ENCODE results near the gene TRIM56.
"Not testable (repeated sequence)": the region's sequence is repeated elsewhere in the genome, so short reads cannot be mapped to it uniquely, and the experiment has no call there.

TRIM56 gene

DNA sequence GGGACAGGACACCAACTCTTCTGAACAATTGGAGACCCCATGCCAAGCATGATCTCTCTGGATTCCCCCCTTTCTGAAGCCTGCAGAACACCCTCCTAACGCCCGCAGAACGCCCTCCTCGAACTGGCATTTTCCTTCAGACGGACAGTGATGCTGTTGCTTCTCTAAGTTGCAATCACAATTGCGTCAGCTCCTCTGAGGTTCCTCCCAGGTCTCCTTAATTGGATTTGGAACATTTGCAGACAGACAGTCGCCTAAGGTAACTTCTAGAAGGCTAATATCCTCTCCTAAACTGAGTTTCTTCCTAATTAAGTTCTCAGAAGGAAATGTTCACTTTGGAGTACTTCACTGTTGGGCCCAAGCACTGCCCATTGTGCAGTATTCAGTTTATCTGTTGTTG is 21.1 kb downstream of the TRIM56 start:
- TF ChIP-seq, protein P1, sequence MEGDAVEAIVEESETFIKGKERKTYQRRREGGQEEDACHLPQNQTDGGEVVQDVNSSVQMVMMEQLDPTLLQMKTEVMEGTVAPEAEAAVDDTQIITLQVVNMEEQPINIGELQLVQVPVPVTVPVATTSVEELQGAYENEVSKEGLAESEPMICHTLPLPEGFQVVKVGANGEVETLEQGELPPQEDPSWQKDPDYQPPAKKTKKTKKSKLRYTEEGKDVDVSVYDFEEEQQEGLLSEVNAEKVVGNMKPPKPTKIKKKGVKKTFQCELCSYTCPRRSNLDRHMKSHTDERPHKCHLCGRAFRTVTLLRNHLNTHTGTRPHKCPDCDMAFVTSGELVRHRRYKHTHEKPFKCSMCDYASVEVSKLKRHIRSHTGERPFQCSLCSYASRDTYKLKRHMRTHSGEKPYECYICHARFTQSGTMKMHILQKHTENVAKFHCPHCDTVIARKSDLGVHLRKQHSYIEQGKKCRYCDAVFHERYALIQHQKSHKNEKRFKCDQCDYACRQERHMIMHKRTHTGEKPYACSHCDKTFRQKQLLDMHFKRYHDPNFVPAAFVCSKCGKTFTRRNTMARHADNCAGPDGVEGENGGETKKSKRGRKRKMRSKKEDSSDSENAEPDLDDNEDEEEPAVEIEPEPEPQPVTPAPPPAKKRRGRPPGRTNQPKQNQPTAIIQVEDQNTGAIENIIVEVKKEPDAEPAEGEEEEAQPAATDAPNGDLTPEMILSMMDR (conservative IDR thresholded peaks at IDR 0.05; ENCODE audit: low read depth), result no peak
- POLR2A ChIA-PET (ENCODE audit: low non-redundant PET), result no interaction called here
- CTCF ChIA-PET, result no interaction called here
- DNase-seq (ENCODE audit: low spot score), result no peak
- no peak overlapping the region for H3K27ac ChIP-seq

- ChIA-PET POLR2A (ENCODE audit: low non-redundant PET) (interaction anchor here (0.5 to 1.0 kb wide), 3 partner anchors 10 to 74 kb away, joined by 3 to 7 read pairs (median 4); partner anchors contain the start of gene SERPINE1), CTCF (no interaction called here)
- TF ChIP-seq, protein P1 (conservative IDR thresholded peaks at IDR 0.05; ENCODE audit: low read depth), result no peak
- no peak for DNase-seq (ENCODE audit: low spot score)
- peak overlapping the region; percentile 88 for H3K27ac ChIP-seq
Observed at GRCh38 chr7:101108330-101108857, 23.1 kb downstream of the TRIM56 start.

- ChIA-PET CTCF (no interaction called here), POLR2A (ENCODE audit: low non-redundant PET) (interaction anchor here (0.6 to 1.0 kb wide), 2 partner anchors 17 to 74 kb away, joined by 3 to 4 read pairs; partner anchors contain the start of gene SERPINE1)
- TF ChIP-seq, protein P1 (conservative IDR thresholded peaks at IDR 0.05; ENCODE audit: low read depth), result no peak
- DNase-seq (ENCODE audit: low spot score), result peak; percentile 96
- peak overlapping the region; percentile 88 for H3K27ac ChIP-seq
Observed at GRCh38 chr7:101108961-101109360, 23.7 kb downstream of the TRIM56 start.

DNA sequence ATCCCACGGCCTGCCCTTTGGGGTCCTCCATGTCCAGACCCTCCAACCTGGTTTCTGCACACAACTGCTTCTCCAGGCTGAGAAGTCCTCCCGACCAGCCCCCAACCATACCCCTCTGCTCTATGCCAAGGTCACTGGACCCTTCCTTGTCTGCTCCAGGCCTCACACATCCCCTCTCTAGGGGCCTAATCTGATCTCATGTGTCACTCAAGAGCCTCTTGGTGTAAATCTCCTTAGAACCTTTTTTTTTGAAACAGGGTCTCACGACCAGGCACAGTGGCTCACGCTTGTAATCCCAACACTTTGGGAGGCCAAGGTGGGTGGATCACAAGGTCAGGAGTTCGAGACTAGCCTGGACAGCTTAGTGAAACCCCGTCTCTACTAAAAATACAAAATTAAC is 24.1 kb downstream of the TRIM56 start:
- POLR2A ChIA-PET (ENCODE audit: low non-redundant PET), result interaction anchor here (0.6 to 1.0 kb wide), 2 partner anchors 17 to 73 kb away, joined by 3 to 4 read pairs; partner anchors contain the start of gene SERPINE1
- DNase-seq (ENCODE audit: low spot score), result no peak
- CTCF ChIA-PET, result interaction anchor here (0.6 kb wide), 1 partner anchor 197 kb away, joined by 5 read pairs; no protein-coding TSS in a partner anchor
- TF ChIP-seq, protein P1 (conservative IDR thresholded peaks at IDR 0.05; ENCODE audit: low read depth), result no peak
- peak overlapping the region; percentile 88 for H3K27ac ChIP-seq

GRCh38 chr7:101111261-101111660 is 26.0 kb downstream of the TRIM56 start:
- no peak for DNase-seq (ENCODE audit: low spot score)
- H3K27ac ChIP-seq, result peak overlapping the region; percentile 88
- TF ChIP-seq, protein P1 (conservative IDR thresholded peaks at IDR 0.05; ENCODE audit: low read depth), result no peak
- CTCF ChIA-PET, result interaction anchor here (0.5 kb wide), 1 partner anchor 29 kb away, joined by 3 read pairs; no protein-coding TSS in a partner anchor
- POLR2A ChIA-PET (ENCODE audit: low non-redundant PET), result no interaction called here

- DNase-seq (ENCODE audit: low spot score), result no peak
- TF ChIP-seq, protein P1 (conservative IDR thresholded peaks at IDR 0.05; ENCODE audit: low read depth), result no peak
- CTCF ChIA-PET, result interaction anchor here (0.6 kb wide), 1 partner anchor 368 kb away, joined by 3 read pairs; no protein-coding TSS in a partner anchor
- H3K27ac ChIP-seq, result peak overlapping the region; percentile 88
- POLR2A ChIA-PET (ENCODE audit: low non-redundant PET), result no interaction called here
Observed at GRCh38 chr7:101112233-101112632, 27.0 kb downstream of the TRIM56 start.

DNA sequence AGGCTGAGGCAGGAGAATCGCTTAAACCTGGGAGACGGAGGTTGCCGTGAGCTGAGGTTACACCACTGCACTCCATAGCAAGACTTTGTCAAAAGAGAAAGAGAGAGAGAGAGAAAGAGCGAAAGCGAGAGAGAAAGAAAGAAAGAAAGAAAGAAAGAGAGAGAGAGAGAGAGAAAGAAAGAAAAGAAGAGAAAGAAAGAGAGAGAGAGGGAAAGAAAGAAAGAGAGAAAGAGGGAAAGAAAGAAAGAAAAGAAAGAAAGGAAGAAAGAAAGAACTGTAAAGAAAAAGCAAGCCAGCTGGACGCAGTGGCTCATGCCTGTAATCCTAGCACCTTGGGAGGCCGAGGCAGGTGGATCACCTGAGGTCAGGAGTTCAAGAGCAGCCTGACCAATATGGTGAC is 27.9 kb downstream of the TRIM56 start:
- POLR2A ChIA-PET (ENCODE audit: low non-redundant PET); DNase-seq (ENCODE audit: low spot score): not testable (repeated sequence)
- CTCF ChIA-PET, result interaction anchor here (0.5 to 0.7 kb wide), 2 partner anchors 97 to 219 kb away, joined by 3 read pairs; no protein-coding TSS in a partner anchor
- H3K27ac ChIP-seq, result peak overlapping the region; percentile 88
